ENCODE results near the gene SPATA16.
A peak's percentile ranks its signal among the peaks of the same experiment; 100 is the strongest.

DNA sequence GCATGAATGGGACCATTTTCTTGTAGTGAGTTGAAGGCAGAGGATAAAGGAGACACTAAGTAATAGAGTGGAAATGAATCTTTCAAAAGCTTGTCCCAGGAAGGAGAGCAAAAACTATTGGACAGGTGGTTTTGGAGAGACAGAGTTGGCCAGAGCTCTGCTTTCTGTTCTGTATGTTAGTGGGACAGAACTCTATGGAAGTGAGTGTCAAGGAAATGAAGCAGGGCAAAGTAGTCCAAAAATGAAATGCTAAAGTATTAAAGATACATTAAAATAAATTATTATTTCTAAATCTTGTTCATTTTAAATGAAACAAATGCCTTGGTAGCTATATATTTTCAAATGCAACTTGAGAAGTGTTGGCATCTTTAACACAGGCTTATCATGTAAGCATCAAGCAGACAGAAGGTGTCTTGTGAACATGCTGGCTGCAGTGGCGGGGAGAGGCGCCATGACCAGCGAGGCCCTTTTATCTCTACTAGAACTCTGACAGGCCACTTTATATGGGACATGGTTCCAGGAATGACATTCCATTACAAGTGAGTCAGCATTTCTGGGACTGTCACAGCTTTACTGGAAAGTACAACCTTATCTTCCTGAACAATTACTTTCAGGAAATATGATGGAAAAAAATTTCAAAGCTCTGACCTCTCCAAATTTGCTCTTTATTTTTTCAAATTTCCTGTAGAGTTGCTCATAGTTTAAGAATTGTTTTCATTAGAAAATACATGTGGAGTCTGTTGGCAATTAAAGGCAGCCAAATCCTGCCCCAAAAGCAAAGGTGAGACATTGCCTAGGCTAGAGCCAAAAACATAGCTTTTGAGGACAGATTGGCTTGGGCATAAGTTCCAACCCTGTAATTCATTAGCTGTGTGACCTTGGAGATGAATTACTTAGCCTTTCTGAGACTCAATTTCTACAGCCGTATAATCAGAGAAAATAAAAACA is 284.0 kb downstream of the SPATA16 start:
- TF ChIP-seq ZNF8 (CRISPR knock-in tag; IDR thresholded peaks at IDR 0.05) (no peak), TCF4 (CRISPR knock-in tag; IDR thresholded peaks at IDR 0.05; ENCODE audit: borderline replicate concordance) (no peak), BACH2 (CRISPR knock-in tag; IDR thresholded peaks at IDR 0.05; ENCODE audit: borderline replicate concordance) (no peak; the same call in 1 of the 2 replicates), TOX (CRISPR knock-in tag; IDR thresholded peaks at IDR 0.05; ENCODE audit: borderline replicate concordance) (no peak), OSR1 (CRISPR knock-in tag; IDR thresholded peaks at IDR 0.05) (no peak), ESRRG (CRISPR knock-in tag; IDR thresholded peaks at IDR 0.05) (no peak), SNAI2 (CRISPR knock-in tag; IDR thresholded peaks at IDR 0.05) (0 out of 2 replicates have a peak, but pooled peaks have one; percentile 25)
- TF ChIP-seq, protein P1, sequence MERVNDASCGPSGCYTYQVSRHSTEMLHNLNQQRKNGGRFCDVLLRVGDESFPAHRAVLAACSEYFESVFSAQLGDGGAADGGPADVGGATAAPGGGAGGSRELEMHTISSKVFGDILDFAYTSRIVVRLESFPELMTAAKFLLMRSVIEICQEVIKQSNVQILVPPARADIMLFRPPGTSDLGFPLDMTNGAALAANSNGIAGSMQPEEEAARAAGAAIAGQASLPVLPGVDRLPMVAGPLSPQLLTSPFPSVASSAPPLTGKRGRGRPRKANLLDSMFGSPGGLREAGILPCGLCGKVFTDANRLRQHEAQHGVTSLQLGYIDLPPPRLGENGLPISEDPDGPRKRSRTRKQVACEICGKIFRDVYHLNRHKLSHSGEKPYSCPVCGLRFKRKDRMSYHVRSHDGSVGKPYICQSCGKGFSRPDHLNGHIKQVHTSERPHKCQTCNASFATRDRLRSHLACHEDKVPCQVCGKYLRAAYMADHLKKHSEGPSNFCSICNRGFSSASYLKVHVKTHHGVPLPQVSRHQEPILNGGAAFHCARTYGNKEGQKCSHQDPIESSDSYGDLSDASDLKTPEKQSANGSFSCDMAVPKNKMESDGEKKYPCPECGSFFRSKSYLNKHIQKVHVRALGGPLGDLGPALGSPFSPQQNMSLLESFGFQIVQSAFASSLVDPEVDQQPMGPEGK (CRISPR knock-in tag; IDR thresholded peaks at IDR 0.05; ENCODE audit: borderline replicate concordance) = no peak
- TF ChIP-seq, protein P2, sequence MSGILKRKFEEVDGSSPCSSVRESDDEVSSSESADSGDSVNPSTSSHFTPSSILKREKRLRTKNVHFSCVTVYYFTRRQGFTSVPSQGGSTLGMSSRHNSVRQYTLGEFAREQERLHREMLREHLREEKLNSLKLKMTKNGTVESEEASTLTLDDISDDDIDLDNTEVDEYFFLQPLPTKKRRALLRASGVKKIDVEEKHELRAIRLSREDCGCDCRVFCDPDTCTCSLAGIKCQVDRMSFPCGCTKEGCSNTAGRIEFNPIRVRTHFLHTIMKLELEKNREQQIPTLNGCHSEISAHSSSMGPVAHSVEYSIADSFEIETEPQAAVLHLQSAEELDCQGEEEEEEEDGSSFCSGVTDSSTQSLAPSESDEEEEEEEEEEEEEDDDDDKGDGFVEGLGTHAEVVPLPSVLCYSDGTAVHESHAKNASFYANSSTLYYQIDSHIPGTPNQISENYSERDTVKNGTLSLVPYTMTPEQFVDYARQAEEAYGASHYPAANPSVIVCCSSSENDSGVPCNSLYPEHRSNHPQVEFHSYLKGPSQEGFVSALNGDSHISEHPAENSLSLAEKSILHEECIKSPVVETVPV (CRISPR knock-in tag; IDR thresholded peaks at IDR 0.05) = no peak

Data from SK-N-SH treated with all-trans-retinoic acid at 6 μM for 48 hours (cell line).